GM12872 (cell line): ENCODE measurements around the gene ZMIZ2.

Experiments used
- TF ChIP-seq, protein P1 (sequence below): IDR thresholded peaks from 3 replicates; pipeline ENCODE4 v1.5.1; 2011; ENCODE audit warnings: low read depth, mild to moderate bottlenecking, low read length, moderate library complexity; ENCODE audit not compliant: insufficient read depth

ZMIZ2 gene, protein sequence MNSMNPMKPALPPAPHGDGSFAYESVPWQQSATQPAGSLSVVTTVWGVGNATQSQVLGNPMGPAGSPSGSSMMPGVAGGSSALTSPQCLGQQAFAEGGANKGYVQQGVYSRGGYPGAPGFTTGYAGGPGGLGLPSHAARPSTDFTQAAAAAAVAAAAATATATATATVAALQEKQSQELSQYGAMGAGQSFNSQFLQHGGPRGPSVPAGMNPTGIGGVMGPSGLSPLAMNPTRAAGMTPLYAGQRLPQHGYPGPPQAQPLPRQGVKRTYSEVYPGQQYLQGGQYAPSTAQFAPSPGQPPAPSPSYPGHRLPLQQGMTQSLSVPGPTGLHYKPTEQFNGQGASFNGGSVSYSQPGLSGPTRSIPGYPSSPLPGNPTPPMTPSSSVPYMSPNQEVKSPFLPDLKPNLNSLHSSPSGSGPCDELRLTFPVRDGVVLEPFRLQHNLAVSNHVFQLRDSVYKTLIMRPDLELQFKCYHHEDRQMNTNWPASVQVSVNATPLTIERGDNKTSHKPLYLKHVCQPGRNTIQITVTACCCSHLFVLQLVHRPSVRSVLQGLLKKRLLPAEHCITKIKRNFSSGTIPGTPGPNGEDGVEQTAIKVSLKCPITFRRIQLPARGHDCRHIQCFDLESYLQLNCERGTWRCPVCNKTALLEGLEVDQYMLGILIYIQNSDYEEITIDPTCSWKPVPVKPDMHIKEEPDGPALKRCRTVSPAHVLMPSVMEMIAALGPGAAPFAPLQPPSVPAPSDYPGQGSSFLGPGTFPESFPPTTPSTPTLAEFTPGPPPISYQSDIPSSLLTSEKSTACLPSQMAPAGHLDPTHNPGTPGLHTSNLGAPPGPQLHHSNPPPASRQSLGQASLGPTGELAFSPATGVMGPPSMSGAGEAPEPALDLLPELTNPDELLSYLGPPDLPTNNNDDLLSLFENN

DNA sequence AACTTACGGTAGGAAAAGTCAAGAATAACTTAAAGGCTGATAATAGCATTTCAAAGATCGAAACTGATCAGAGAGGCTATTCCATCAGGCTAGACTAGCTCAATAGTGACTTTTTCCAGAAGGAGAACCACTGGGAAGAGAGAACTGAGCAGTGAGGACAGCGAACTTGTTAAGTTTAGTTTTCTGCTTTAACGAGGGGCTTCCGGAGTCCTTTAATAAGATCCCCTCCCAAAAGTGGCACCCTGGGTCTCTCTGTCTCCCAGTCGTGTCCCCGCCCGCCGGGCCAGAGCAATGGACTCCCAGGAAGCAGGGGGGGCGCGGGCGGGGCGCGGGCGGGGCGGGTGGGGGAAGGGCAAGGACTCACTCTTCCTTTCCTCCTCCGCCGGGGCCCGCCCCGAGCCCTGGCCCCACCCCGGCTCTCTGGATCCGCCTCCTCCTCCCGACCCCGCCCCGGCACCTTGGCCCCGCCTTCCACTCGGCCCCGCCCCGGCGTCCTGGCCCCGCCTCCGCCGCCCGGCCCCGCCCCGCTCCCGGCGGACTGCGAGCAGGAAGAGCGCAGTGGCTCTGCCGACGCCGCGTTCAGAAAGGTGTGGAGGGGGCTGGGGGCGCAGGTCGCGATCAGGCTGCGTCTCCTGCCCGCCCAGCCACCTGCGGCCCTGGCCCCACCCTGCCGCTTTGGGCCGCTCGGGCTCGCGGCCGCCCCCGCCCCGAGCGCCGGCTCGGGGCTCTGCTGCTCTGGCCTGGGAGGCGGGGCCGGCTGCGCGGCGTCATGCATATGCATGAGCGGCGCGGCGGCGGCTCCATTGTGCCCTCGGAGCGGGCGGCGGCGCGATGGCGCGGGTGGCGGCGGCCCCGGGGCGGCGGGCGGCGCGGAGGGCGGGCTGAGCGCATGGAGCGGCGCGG is at the start of gene ZMIZ2:
Gene ZMIZ2 (plus strand): TSS at position 803 of the 903 bp plus-strand sequence. CDS start 7,403 bp downstream, outside the sequence.
- TF ChIP-seq, protein P1, sequence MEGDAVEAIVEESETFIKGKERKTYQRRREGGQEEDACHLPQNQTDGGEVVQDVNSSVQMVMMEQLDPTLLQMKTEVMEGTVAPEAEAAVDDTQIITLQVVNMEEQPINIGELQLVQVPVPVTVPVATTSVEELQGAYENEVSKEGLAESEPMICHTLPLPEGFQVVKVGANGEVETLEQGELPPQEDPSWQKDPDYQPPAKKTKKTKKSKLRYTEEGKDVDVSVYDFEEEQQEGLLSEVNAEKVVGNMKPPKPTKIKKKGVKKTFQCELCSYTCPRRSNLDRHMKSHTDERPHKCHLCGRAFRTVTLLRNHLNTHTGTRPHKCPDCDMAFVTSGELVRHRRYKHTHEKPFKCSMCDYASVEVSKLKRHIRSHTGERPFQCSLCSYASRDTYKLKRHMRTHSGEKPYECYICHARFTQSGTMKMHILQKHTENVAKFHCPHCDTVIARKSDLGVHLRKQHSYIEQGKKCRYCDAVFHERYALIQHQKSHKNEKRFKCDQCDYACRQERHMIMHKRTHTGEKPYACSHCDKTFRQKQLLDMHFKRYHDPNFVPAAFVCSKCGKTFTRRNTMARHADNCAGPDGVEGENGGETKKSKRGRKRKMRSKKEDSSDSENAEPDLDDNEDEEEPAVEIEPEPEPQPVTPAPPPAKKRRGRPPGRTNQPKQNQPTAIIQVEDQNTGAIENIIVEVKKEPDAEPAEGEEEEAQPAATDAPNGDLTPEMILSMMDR: no peak

DNA sequence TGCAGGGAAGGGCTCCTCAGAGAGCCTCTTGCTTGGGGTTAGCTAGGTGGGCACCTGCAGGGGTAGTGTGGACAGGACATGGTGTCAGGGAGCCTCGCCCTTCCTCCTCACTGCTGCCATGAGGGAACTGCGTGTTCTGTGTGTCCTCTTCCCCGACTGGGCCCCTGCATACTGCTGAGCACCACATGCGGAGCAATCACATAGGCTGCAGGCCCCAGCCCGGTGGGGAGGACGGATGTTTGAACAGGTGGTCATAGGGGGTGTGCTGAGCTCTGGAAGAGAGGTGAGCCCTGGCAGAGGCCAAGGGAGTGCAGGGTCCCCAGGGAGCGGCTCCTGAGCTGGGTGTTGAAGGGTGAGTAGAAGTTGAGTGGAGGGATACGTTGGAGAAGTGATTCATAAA is 48.3 kb upstream of the ZMIZ2 start:
- TF ChIP-seq, protein P1: no peak

DNA sequence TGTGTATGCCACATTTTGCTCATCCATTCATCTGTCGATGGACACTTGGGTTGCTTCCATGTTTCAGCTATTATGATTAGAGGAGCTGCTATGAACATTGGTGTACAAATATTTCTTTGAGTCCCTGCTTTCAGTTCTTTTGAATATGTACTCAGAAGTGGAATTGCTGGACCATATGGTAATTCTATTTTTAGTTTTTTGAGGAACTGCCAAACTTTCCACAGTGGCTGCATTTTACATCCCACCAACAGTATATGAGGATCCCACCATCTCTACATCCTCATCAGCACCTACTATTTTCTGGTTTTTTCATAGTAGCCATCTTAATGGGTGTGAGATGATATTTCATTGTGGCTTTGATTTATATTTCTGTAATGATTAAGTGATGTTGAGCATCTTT is 44.7 kb upstream of the ZMIZ2 start:
- TF ChIP-seq, protein P1: no peak

DNA sequence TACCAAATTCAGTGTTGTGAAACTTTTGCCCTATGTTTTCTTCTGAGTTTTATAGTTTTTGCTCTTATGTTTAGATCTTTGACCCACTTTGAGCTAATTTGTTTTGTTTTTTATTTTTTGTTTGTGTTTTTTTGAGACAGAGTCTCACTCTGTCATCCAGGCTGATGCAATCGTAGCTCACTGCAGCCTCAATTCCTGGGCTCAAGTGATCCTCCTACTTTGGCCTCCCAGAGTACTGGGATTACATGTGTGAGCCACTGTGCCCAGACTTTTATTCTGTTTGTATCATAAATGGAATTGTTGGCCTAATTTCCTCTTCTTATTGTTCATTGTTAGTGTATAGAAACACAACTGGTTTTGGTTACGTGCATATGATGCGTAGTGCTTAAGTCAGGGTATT is 43.2 kb upstream of the ZMIZ2 start:
- TF ChIP-seq, protein P1: no peak

DNA sequence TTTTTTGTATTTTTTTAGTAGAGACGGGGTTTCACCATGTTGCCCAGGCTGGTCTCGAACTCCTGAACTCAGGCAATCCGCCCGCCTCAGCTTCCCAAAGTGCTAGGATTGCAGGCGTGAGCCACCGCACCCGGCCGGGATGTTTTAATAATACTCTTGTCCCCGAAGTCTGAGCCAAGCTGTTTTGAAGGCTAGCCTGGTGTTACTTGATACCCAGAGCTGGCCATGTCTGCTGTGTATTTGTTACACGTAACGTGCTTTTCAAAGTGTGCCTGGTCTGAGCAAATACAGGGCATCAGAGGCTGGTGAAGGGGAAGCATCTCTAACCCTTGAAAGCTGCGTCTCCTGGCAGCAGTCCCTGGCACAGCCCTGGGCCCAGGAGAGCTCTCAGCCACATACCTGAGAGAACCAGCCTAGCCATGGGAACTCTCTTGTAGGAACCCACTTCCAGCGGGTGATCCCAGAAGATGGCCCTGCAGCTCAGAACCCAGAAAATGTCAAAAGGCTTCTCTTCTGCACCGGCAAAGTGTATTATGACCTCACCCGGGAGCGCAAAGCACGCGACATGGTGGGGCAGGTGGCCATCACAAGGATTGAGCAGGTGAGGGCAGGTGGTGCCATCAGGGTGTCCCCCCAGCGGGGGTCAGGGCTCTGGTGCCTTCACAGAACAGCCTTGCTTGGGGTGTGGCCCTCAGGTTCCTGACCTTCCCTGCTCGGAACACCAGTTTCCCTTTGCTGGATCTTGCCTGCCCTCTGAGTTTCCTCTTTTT is 41.7 kb upstream of the ZMIZ2 start:
- TF ChIP-seq, protein P1: no peak

DNA sequence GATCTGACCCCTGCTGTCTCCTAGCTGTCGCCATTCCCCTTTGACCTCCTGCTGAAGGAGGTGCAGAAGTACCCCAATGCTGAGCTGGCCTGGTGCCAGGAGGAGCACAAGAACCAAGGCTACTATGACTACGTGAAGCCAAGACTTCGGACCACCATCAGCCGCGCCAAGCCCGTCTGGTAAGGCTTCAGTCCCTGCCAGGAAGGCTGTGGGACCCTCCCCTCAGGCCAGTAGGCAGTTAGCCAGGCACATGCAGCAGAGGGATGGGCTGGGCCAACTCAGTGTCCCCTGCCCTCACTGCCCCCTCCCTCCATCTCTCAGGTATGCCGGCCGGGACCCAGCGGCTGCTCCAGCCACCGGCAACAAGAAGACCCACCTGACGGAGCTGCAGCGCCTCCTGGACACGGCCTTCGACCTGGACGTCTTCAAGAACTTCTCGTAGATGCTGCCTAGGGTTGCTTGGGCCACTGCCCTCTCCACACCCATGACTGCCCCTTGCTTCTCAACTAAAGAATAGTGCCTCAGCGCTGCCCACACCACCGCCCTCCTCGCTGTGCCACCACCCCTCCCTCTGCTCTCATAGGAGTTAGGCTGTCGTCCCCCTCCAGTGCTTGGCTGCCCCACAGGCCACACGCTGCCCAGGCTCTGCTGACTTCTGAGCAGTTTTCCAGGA is 41.0 kb upstream of the ZMIZ2 start:
- TF ChIP-seq, protein P1: no peak
